Neural cell (in vitro differentiated cells): ENCODE data around the gene LHFPL2. TPM values are rescaled to one million over a fixed set of nuclear protein-coding genes. Genes with fewer than 3 reads are reported as not detected.

Source experiments
- H2AFZ ChIP-seq: fragments of 200-600, 300-800 bp; sonication (generic), shearing (Covaris generic); 2 replicates; pipeline ENCODE4 v1.6.0; 2014; ENCODE audit warnings: low read depth, mild to moderate bottlenecking, antibody characterized with exemption, low read length, moderate library complexity
- H3F3A ChIP-seq: fragments of 200-600 bp; shearing (Covaris generic); 2 replicates; pipeline ENCODE4 v1.6.1; 2016; ENCODE audit warnings: mild to moderate bottlenecking, moderate library complexity, mixed read lengths, antibody characterized with exemption, low read length; ENCODE audit not compliant: insufficient read depth, poor library complexity, severe bottlenecking
- H3K27ac ChIP-seq: fragments of 200-600, 300-800 bp; sonication (generic), shearing (Covaris generic); 2 replicates; pipeline ENCODE4 v1.5.1; 2014; ENCODE audit warnings: mild to moderate bottlenecking, low read length, moderate library complexity
- H3K27me3 ChIP-seq: fragments of 300-800, 200-600 bp; sonication (generic), shearing (Covaris generic); 2 replicates; pipeline ENCODE4 v1.6.0; 2014; ENCODE audit warnings: mild to moderate bottlenecking, low read depth, low read length, moderate library complexity; ENCODE audit not compliant: insufficient read depth
- H3K36me3 ChIP-seq: fragments of 300-800, 200-600 bp; sonication (generic), shearing (Covaris generic); 2 replicates; pipeline ENCODE4 v1.5.1; 2014; ENCODE audit warnings: mild to moderate bottlenecking, antibody characterized with exemption, low read length, moderate library complexity; ENCODE audit not compliant: insufficient read depth
- H3K4me2 ChIP-seq: fragments of 300-800, 200-600 bp; sonication (generic), shearing (Covaris generic); 2 replicates; pipeline ENCODE4 v1.6.0; 2014; ENCODE audit warnings: mild to moderate bottlenecking, low read length
- H3K4me3 ChIP-seq: fragments of 300-800, 200-600 bp; sonication (generic), shearing (Covaris generic); 2 replicates; pipeline ENCODE4 v1.5.1; 2014; ENCODE audit warnings: mild to moderate bottlenecking, low read length, moderate library complexity
- H3K79me2 ChIP-seq: fragments of 200-600 bp; shearing (Covaris generic); replicated peaks from 2 replicates; pipeline ENCODE4 v1.6.0; 2014; ENCODE audit warnings: mild to moderate bottlenecking, low read length, moderate library complexity; ENCODE audit not compliant: insufficient read depth
- H3K9ac ChIP-seq: fragments of 300-800, 200-600 bp; sonication (generic), shearing (Covaris generic); 2 replicates; pipeline ENCODE4 v1.6.1; 2016; ENCODE audit warnings: mild to moderate bottlenecking, low read length, mixed read lengths
- H3K9me2 ChIP-seq: fragments of 200-600 bp; shearing (Covaris generic); 2 replicates; pipeline ENCODE4 v1.6.1; 2016; ENCODE audit warnings: mild to moderate bottlenecking, low read length, mixed read lengths; ENCODE audit not compliant: insufficient read depth
- H3K9me3 ChIP-seq: fragments of 200-600, 300-800 bp; sonication (generic), shearing (Covaris generic); 2 replicates; pipeline ENCODE4 v1.6.1; 2016; ENCODE audit warnings: mild to moderate bottlenecking, mixed run types, low read length, moderate library complexity, mixed read lengths
- H4K20me1 ChIP-seq: fragments of 200-600 bp; shearing (Covaris generic); 2 replicates; pipeline ENCODE4 v1.6.1; 2016; ENCODE audit warnings: mild to moderate bottlenecking, mixed run types; ENCODE audit not compliant: insufficient read depth
- CTCF ChIP-seq: fragments of 450-650 bp; IDR thresholded peaks from 2 replicates; pipeline ENCODE4 v1.5.1; 2014; ENCODE audit warnings: antibody characterized with exemption, mild to moderate bottlenecking, moderate library complexity; ENCODE audit not compliant: poor library complexity, severe bottlenecking
- EP300 ChIP-seq: fragments of 450-650 bp; conservative IDR thresholded peaks from 2 replicates; pipeline ENCODE4 v1.6.1; 2014; ENCODE audit warnings: antibody characterized with exemption, mild to moderate bottlenecking, moderate library complexity; ENCODE audit not compliant: poor library complexity, severe bottlenecking
- EZH2 ChIP-seq: fragments of 200-600, 300-800 bp; shearing (Covaris generic), sonication (generic); IDR thresholded peaks from 2 replicates; pipeline ENCODE4 v1.6.1; 2014; ENCODE audit warnings: antibody characterized with exemption, low read length, borderline replicate concordance, mild to moderate bottlenecking; ENCODE audit not compliant: insufficient read depth, poor library complexity, severe bottlenecking
- MXI1 ChIP-seq: fragments of 450-650 bp; conservative IDR thresholded peaks from 2 replicates; pipeline ENCODE4 v1.6.1; 2014; ENCODE audit warnings: antibody characterized with exemption, mild to moderate bottlenecking; ENCODE audit not compliant: poor library complexity, severe bottlenecking
- POLR2AphosphoS5 ChIP-seq: IDR thresholded peaks from 2 replicates; pipeline ENCODE4 v1.6.1; 2012
- RAD21 ChIP-seq: fragments of 450-650 bp; conservative IDR thresholded peaks from 2 replicates; pipeline ENCODE4 v1.6.1; 2014; ENCODE audit warnings: antibody characterized with exemption, mild to moderate bottlenecking, moderate library complexity
- REST ChIP-seq: IDR thresholded peaks from 2 replicates; pipeline ENCODE4 v1.6.1; 2012; ENCODE audit warnings: borderline replicate concordance
- SMC3 ChIP-seq: fragments of 450-650 bp; conservative IDR thresholded peaks from 2 replicates; pipeline ENCODE4 v1.6.1; 2014; ENCODE audit warnings: antibody characterized with exemption, mild to moderate bottlenecking, moderate library complexity; ENCODE audit not compliant: poor library complexity
- TAF1 ChIP-seq: IDR thresholded peaks from 2 replicates; pipeline ENCODE4 v1.6.1; 2012; ENCODE audit warnings: low read depth
- polyA plus RNA-seq: library from polyadenylated mRNA; depleted of rRNA; stranded (reverse); fragments of >200 nt; gene quantifications from 2 replicates; pipeline ENCODE4 v1.2.3, GENCODE V29; 2014

Gene LHFPL2
- polyA plus RNA-seq, 1 donor from 2014 or later, result 1.6 TPM

DNA sequence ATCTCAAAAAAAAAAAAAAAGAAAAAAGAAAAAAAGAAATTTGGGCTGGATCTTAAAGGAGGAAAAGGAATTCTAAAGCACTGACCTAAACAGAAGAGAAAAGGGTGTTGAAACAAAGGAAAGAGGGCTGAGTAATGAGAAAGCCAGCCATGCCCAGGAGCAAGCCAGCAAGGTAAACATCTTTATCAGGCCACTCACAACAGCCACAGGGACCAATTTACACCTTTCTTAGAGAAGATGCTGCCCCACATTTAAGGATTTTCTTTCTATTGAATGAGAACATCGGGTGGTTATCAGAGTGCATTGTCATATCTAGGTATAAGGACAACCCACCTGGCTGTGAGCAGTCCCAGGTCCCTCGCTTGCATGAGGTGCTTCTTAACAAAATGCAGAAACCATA lies 16.6 kb downstream of the LHFPL2 start:
- H3K27ac ChIP-seq, result no peak overlapping the region
- H3K4me2 ChIP-seq, result no peak overlapping the region
- no peaks in the 10 kb centered on the region for H3K27me3 ChIP-seq
- no peak for TF ChIP-seq EP300
- TF ChIP-seq TAF1, result no peak
- no peak for TF ChIP-seq CTCF
- no peak for TF ChIP-seq SMC3
- TF ChIP-seq MXI1, result no peak
- TF ChIP-seq EZH2, result no peak
- no peak for TF ChIP-seq RAD21
- TF ChIP-seq POLR2AphosphoS5, result no peak
- no peak for TF ChIP-seq REST
- no peaks in the 10 kb centered on the region for H3K9me2 ChIP-seq
- H3F3A ChIP-seq, result no peaks in the 10 kb centered on the region
- no peaks in the 10 kb centered on the region for H4K20me1 ChIP-seq
- no peaks in the 10 kb centered on the region for H3K79me2 ChIP-seq
- H3K9ac ChIP-seq, result no peak overlapping the region
- no peak overlapping the region for H3K4me3 ChIP-seq
- H3K9me3 ChIP-seq, result no peaks in the 10 kb centered on the region
- H2AFZ ChIP-seq, result no peak overlapping the region
- H3K36me3 ChIP-seq, result no peaks in the 10 kb centered on the region

GRCh38 chr5:78630047-78630446 lies 18.5 kb downstream of the LHFPL2 start:
- Histone ChIP-seq H3K4me2 (no peak overlapping the region), H3K27ac (no peak overlapping the region), H3K9ac (no peak overlapping the region), H2AFZ (no peak overlapping the region), H3K9me2 (no peaks in the 10 kb centered on the region), H3F3A (no peaks in the 10 kb centered on the region), H3K79me2 (no peaks in the 10 kb centered on the region), H3K27me3 (no peaks in the 10 kb centered on the region), H3K4me3 (no peak overlapping the region), H4K20me1 (no peaks in the 10 kb centered on the region), H3K9me3 (no peaks in the 10 kb centered on the region), H3K36me3 (no peaks in the 10 kb centered on the region)
- TF ChIP-seq EP300 (no peak), CTCF (no peak), TAF1 (no peak), REST (no peak), EZH2 (no peak), MXI1 (no peak)
